ENCODE measurements around the gene FAM229B. TPM values are rescaled to one million over a fixed set of nuclear protein-coding genes. Genes with fewer than 3 reads are reported as not detected.

The FAM229B gene
- total RNA-seq, 1 experiment from 2014 or later = 20.0 TPM

Other genes with a start within 250 kb of the FAM229B start
- 57.1 to 63.9 TPM (median 59.0 TPM) in 3 replicates for gene FYN, start 214.1 kb upstream of the FAM229B start, total RNA-seq (2021)
- not detected in 3 replicates for gene CCN6, start 33.5 kb upstream of the FAM229B start, total RNA-seq (2021)
- gene TUBE1, start 109 bp upstream of the FAM229B start, total RNA-seq (2021) = 15.7 to 17.4 TPM (median 16.9 TPM) in 3 replicates
- 1.6 to 2.6 TPM (median 1.7 TPM) in 3 replicates for gene LAMA4, start 167.0 kb downstream of the FAM229B start, total RNA-seq (2021)

Data from WTC11 (cell line).